Transverse colon (tissue), 4 donors: ENCODE data around the gene BLOC1S6.

Experiments used
- CTCF ChIP-seq, 5 experiments: fragments of 200-600 bp in 3 of 5; fragments of 450-650 bp in 2 of 5; sonication (generic) in 3 of 5; IDR thresholded peaks; 1 replicate in 2 of 5; 2 replicates in 3 of 5; pipeline ENCODE4 v1.5.1; 2016 to 2017; ENCODE audit warnings: antibody characterized with exemption in 5 of 5, inconsistent platforms in 3 of 5, mild to moderate bottlenecking in 2 of 5, moderate library complexity in 1 of 5
- POLR2A ChIP-seq: fragments of 450-650 bp; IDR thresholded peaks from one replicate; pipeline ENCODE4 v1.6.1; 2016; ENCODE audit warnings: antibody characterized with exemption, mild to moderate bottlenecking, moderate library complexity
- POLR2AphosphoS5 ChIP-seq, 3 donors: sonication (generic); formaldehyde crosslinking; IDR thresholded peaks; one replicate each; pipeline ENCODE4 v1.6.1; 2016; ENCODE audit warnings: antibody characterized with exemption in 3 of 3

GRCh38 chr15:45657254-45657653 is 70.1 kb downstream of the BLOC1S6 start:
- TF ChIP-seq POLR2AphosphoS5 (IDR thresholded peaks at IDR 0.05), result no peak
- TF ChIP-seq CTCF (IDR thresholded peaks at IDR 0.05), result no peak
- no peak for TF ChIP-seq POLR2A
